Spleen (tissue), 11 donors: ENCODE data around the gene SUPT5H. TPM values are rescaled to one million over a fixed set of nuclear protein-coding genes. Genes with fewer than 3 reads are reported as not detected.

Experiments used
- DNase-seq: peaks from one replicate; pipeline ENCODE4 v3.0.0-alpha.2; 2020
- H3K27ac ChIP-seq, 8 donors: fragments of 200-600 bp; sonication (generic) in 7 of 8; 1 replicate in 4 of 8; 2 replicates in 4 of 8; pipeline versions ENCODE4 v1.5.0 to v1.8.0; 2016 to 2021; ENCODE audit warnings: inconsistent platforms in 4 of 8, mild to moderate bottlenecking in 4 of 8, moderate library complexity in 1 of 8
- H3K27me3 ChIP-seq, 7 donors: fragments of 200-600 bp; sonication (generic) in 6 of 7; replicated peaks in 1 of 7; 1 replicate in 4 of 7; 2 replicates in 3 of 7; pipeline versions ENCODE4 v1.5.0 to v1.8.0; 2016 to 2021; ENCODE audit warnings: inconsistent platforms in 3 of 7, mild to moderate bottlenecking in 1 of 7
- H3K36me3 ChIP-seq, 6 donors: fragments of 200-600 bp; sonication (generic) in 5 of 6; 1 replicate in 4 of 6; 2 replicates in 2 of 6; pipeline versions ENCODE4 v1.5.0 to v1.8.0; 2016 to 2021; ENCODE audit warnings: inconsistent platforms in 2 of 6
- H3K4me1 ChIP-seq, 6 donors: fragments of 200-600 bp; sonication (generic) in 5 of 6; 1 replicate in 3 of 6; 2 replicates in 3 of 6; pipeline versions ENCODE4 v1.5.0 to v1.8.0; 2016 to 2021; ENCODE audit warnings: inconsistent platforms in 3 of 6
- H3K4me3 ChIP-seq, 8 donors: fragments of 200-600 bp; sonication (generic) in 7 of 8; 1 replicate in 4 of 8; 2 replicates in 4 of 8; pipeline versions ENCODE4 v1.5.0 to v1.8.0; 2016 to 2021; ENCODE audit warnings: inconsistent platforms in 4 of 8, mild to moderate bottlenecking in 4 of 8, moderate library complexity in 2 of 8
- H3K9me3 ChIP-seq, 8 donors: fragments of 200-600 bp; sonication (generic) in 7 of 8; 1 replicate in 4 of 8; 2 replicates in 4 of 8; pipeline versions ENCODE4 v1.5.0 to v1.8.0; 2016 to 2021; ENCODE audit warnings: inconsistent platforms in 4 of 8
- POLR2A ChIP-seq, 3 donors: fragments of 450-650 bp; IDR thresholded peaks; one replicate each; pipeline ENCODE4 v1.5.1; 2017; ENCODE audit warnings: antibody characterized with exemption in 3 of 3, mild to moderate bottlenecking in 1 of 3
- POLR2AphosphoS5 ChIP-seq, 3 donors: sonication (generic); formaldehyde crosslinking; IDR thresholded peaks; one replicate each; pipeline ENCODE4 v1.5.1; 2017; ENCODE audit warnings: antibody characterized with exemption in 3 of 3
- WGBS, 5 donors: extraction: QIAGEN DNeasy Blood & Tissue Kit in 3 of 5; methylation state at CpG; one replicate each; pipeline versions ENCODE4 v1.1.5 to v1.1.7; 2013 to 2018; 5-methylcytosine and 5-hydroxymethylcytosine counted together
- intact Hi-C: fragments of 100-400 bp; cut with DNase I; formaldehyde crosslinking; loops from one replicate; pipeline ENCODE4 v1.15.0; 2023; ENCODE audit warnings: low total_unique reads
- polyA plus RNA-seq, 3 donors: library from polyadenylated mRNA; stranded (reverse); fragments of 200-250 nt; gene quantifications; one replicate each; pipeline ENCODE4 v1.2.1, GENCODE V29; 2013
- total RNA-seq, 7 donors: library from RNA; depleted of rRNA in 3 of 7; stranded (reverse); fragments of >200 nt in 3 of 7; fragmentation: NEBNext Ultra II Directional in 4 of 7; extraction: Animal tissue kit (Norgen Biotek cat#: 25700) in 4 of 7; gene quantifications; one replicate each; pipeline versions ENCODE4 v1.1.0 to v1.2.1, GENCODE V29; 2016 to 2021
- TF ChIP-seq, protein P1 (sequence below), 11 experiments: fragments of 200-600 bp in 7 of 11; fragments of 450-650 bp in 4 of 11; sonication (generic) in 4 of 11; IDR thresholded peaks in 8 of 11; conservative IDR thresholded peaks in 3 of 11; 1 replicate in 7 of 11; 2 replicates in 4 of 11; pipeline versions ENCODE4 v1.4.0 to v1.8.0; 2016 to 2021; ENCODE audit warnings: antibody characterized with exemption in 11 of 11, inconsistent platforms in 4 of 11, mild to moderate bottlenecking in 1 of 11
- donor health status: healthy with polysubstance abuse.
- donor health status: DM: no; HTN: no; CAD: no; lungs with moderate emphysema.
- donor health status: DM: no; HTN: no; CAD: no.
- donor health status: Bipolar disorder and iron deficiency.
- donor health status: healthy.
- donor health status: DM: no; HTN: no; CAD: no.
- donor health status: DM: yes; HTN: yes; CAD: no.

Gene SUPT5H
- total and polyA plus RNA-seq, 10 donors, result 95.8 to 225 (median 109) TPM

DNA sequence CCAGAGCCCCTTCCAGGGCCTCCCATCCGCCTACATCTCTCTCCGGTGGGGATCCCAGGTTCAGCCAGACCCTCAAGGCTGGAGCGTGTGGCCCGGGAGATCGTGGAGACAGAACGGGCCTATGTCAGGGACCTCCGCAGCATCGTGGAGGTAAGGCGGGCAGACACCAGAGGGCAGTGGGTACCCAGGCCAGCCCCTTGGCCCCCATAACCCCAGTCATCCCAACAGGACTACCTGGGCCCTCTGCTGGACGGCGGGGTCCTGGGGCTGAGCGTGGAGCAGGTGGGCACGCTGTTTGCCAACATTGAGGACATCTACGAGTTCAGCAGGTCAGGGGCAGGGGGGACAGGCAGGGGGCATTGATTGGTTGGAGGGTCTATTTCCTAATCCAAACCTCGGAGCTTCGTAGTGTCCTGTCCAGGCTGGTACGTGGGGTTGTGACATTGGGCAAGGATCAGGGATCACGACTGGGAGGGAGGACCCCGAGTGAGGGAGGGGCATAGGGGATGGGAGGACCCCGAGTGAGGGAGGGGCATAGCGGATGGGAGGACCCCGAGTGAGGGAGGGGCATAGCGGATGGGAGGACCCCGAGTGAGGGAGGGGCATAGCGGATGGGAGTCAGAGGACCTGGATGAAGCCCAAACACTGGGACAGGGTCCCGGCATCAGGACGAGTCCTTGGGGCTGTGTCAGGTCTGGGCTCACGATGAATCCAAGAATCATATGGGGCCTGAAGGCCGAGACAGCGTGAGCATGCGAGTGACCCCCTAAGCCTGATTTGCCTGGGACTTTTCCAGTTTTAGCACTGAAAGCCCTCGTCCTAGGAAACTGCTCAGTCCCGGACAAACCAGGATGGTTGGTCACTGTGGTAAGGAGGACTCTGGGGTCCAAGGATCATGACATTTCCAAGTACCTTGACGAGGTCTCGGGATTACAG lies 30.0 kb upstream of the SUPT5H start:
- H3K27me3 ChIP-seq, result peaks cover 0 to 4% (median 0%) of the 10 kb centered on the region in 7 donors
- no peaks in the 10 kb centered on the region for H3K9me3 ChIP-seq
- H3K4me3 ChIP-seq, result peak overlapping the region in 7 of 8 donors; percentile 4 to 98 (median 73)
- H3K27ac ChIP-seq, result peak overlapping the region in 7 of 8 donors; percentile 38 to 100 (median 99)
- H3K36me3 ChIP-seq, result peaks cover 0 to 56% (median 24%) of the 10 kb centered on the region in 6 donors
- no peak for DNase-seq
- peaks cover 20 to 68% (median 40%) of the 10 kb centered on the region in 6 donors for H3K4me1 ChIP-seq
- intact Hi-C loops, result loop anchor here (10.0 kb wide), 1 partner anchor 71 kb away; the partner anchor contains the start of gene SAMD4B
- WGBS, 5 donors, result 74 to 82% (median 80%) methylated on average over 35 of the region's 35 CpGs
- TF ChIP-seq, protein P1, sequence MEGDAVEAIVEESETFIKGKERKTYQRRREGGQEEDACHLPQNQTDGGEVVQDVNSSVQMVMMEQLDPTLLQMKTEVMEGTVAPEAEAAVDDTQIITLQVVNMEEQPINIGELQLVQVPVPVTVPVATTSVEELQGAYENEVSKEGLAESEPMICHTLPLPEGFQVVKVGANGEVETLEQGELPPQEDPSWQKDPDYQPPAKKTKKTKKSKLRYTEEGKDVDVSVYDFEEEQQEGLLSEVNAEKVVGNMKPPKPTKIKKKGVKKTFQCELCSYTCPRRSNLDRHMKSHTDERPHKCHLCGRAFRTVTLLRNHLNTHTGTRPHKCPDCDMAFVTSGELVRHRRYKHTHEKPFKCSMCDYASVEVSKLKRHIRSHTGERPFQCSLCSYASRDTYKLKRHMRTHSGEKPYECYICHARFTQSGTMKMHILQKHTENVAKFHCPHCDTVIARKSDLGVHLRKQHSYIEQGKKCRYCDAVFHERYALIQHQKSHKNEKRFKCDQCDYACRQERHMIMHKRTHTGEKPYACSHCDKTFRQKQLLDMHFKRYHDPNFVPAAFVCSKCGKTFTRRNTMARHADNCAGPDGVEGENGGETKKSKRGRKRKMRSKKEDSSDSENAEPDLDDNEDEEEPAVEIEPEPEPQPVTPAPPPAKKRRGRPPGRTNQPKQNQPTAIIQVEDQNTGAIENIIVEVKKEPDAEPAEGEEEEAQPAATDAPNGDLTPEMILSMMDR (IDR thresholded peaks at IDR 0.05 in 8 of 11, conservative IDR thresholded peaks at IDR 0.05 in 3 of 11), result no peak
- peak in 1 of 3 donors; percentile 58 for TF ChIP-seq POLR2AphosphoS5 (IDR thresholded peaks at IDR 0.05)

DNA sequence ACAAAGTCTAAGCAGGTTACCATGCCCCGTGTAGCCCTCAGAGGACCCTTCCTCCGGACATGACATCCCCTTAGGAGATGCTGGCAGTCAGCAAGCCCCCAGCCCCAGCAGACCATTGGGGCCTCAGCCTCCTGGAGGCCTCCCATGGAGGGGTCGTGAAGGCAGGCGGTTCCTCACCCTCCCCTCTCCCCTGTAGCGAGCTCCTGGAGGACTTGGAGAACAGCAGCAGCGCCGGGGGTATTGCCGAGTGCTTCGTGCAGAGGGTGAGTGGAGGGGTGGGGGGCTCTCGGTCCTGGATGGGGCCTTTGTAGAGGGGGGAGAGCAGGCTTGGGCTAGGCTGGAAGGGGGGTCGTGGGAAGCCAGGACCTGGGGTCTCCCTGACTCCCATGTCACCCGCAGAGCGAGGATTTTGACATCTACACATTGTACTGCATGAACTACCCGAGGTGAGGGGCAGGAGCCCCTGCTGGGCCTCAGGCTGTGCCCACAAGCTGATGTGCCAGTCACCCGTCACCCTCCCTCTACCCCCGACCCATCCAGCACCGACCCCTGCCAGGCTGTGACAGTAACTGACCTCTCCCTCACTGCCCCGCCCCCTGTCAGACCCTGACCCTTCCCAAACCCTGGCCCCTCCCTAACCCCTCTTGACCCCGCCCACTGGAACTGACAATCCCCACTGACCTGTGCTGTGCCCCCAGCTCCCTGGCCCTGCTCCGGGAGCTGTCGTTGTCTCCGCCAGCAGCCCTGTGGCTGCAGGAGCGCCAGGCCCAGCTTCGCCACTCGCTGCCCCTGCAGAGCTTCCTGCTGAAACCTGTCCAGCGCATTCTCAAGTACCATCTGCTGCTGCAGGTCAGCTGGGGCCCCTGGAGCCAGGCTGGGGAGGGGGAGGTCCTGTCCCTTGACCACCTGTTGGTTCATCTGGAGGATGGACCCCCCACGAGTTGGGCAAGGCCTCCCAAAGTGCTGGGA lies 28.9 kb upstream of the SUPT5H start:
- intact Hi-C loops, result loop anchor here (10.0 kb wide), 1 partner anchor 72 kb away; the partner anchor contains the start of gene SAMD4B
- peaks cover 0 to 4% (median 0%) of the 10 kb centered on the region in 7 donors for H3K27me3 ChIP-seq
- WGBS, 5 donors, result 76 to 84% (median 80%) methylated on average over 22 to 27 of the region's 27 CpGs
- H3K27ac ChIP-seq, result peak overlapping the region in 5 of 8 donors; percentile 38 to 100 (median 99)
- no peak for DNase-seq
- peaks cover 0 to 66% (median 34%) of the 10 kb centered on the region in 6 donors for H3K36me3 ChIP-seq
- TF ChIP-seq POLR2AphosphoS5 (IDR thresholded peaks at IDR 0.05), result peak in 1 of 3 donors; percentile 60
- TF ChIP-seq POLR2A (IDR thresholded peaks at IDR 0.05), result no peak
- TF ChIP-seq, protein P1 (IDR thresholded peaks at IDR 0.05 in 8 of 11, conservative IDR thresholded peaks at IDR 0.05 in 3 of 11), result no peak
- H3K4me3 ChIP-seq, result peak overlapping the region in 2 of 8 donors; percentile 73 to 96
- peaks cover 10 to 58% (median 30%) of the 10 kb centered on the region in 6 donors for H3K4me1 ChIP-seq
- H3K9me3 ChIP-seq, result no peaks in the 10 kb centered on the region

DNA sequence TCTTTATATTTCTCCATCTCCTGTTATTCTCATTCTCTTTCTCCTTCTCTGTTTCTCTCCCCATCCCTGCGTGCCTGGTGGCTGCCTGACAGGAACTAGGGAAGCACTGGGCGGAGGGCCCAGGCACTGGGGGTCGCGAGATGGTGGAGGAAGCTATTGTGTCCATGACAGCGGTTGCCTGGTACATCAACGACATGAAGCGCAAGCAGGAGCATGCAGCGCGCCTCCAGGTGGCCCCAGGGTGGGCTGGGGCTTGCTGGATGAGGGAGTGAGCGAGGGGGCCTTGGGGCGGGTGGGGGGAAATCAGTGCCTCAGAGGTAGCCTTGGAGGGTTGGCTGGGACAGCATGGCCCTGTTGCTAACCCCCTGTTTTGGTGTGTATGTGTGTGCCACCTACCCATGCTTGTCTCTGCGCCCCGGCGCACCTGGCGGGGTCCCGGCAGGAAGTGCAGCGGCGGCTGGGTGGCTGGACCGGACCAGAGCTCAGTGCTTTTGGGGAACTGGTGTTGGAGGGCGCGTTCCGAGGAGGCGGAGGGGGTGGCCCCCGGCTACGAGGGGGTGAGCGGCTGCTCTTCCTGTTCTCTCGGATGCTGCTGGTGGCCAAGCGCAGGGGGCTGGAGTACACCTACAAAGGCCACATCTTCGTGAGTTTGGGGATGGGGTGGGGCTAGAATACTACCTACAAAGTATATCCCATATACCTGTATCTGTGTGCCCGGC lies 27.8 kb upstream of the SUPT5H start:
- peaks cover 0 to 78% (median 43%) of the 10 kb centered on the region in 6 donors for H3K36me3 ChIP-seq
- 74 to 92% (median 83%) methylated on average over 20 to 30 of the region's 30 CpGs for WGBS, 5 donors

More for the DNA sequence above, 27.8 kb upstream of the SUPT5H start:
- Histone ChIP-seq H3K9me3 (no peaks in the 10 kb centered on the region), H3K4me1 (peaks cover 5 to 52% (median 23%) of the 10 kb centered on the region in 6 donors), H3K27ac (peak overlapping the region in 3 of 8 donors; percentile 13 to 100 (median 33)), H3K4me3 (no peak overlapping the region), H3K27me3 (peaks cover 0 to 4% (median 0%) of the 10 kb centered on the region in 7 donors)
- TF ChIP-seq POLR2A (IDR thresholded peaks at IDR 0.05), result no peak
- TF ChIP-seq, protein P1 (IDR thresholded peaks at IDR 0.05 in 8 of 11, conservative IDR thresholded peaks at IDR 0.05 in 3 of 11), result no peak
- TF ChIP-seq POLR2AphosphoS5 (IDR thresholded peaks at IDR 0.05), result peak in 2 of 3 donors; percentile 9 to 65
- DNase-seq, result no peak
- intact Hi-C loops, result loop anchor here (10.0 kb wide), 1 partner anchor 73 kb away; the partner anchor contains the start of gene SAMD4B
